K562 (cell line): Measurements from ENCODE around the gene SLC5A12. TPM values are rescaled to one million over a fixed set of nuclear protein-coding genes. Genes with fewer than 3 reads are reported as not detected.

Experiments used
- ATAC-seq: fragments of 200-7000 bp; cut with Tn5 transposase; 3 replicates; pipeline ENCODE4 v1.9.1; 2020; ENCODE audit warnings: moderate library complexity
- BruUV-seq: library from RNA; stranded (reverse); fragments of 400-500 nt; replicated peaks from 2 replicates; lab custom pipeline; 2021; lab: Mats Ljungman, UMichigan
- CTCF ChIA-PET: fragments of 300-600 bp; formaldehyde crosslinking; extraction: SDS; loops from one replicate; lab custom pipeline; 2021; ENCODE audit warnings: low intra/inter-chr PET ratio; lab: Yijun Ruan, JAX
- POLR2A ChIA-PET: fragments of 300-600, 350-650 bp; sonication (Branson Sonifier 250); formaldehyde crosslinking; extraction: SDS; loops from one replicate; lab custom pipeline; 2021; ENCODE audit warnings: antibody characterized with exemption, inconsistent platforms; lab: Yijun Ruan, JAX
- DNase-seq, 4 experiments: peaks; one replicate each; pipeline versions ENCODE4 v3.0.0 to v3.0.0-alpha.2; 2011 to 2018; ENCODE audit warnings: low spot score in 3 of 4, mixed read lengths in 3 of 4; ENCODE audit errors: extremely low read depth in 1 of 4
- FAIRE-seq: peaks from 2 replicates; lab custom pipeline; 2011; peaks lifted over from hg19 to GRCh38; lab: Jason Lieb, UNC
- H2AFZ ChIP-seq: 2 replicates; pipeline ENCODE4 v1.6.0; 2011; ENCODE audit warnings: low read depth, low read length, control low read depth, inconsistent platforms
- H3K27ac ChIP-seq: fragments of 200-600 bp; 3 replicates; pipeline ENCODE4 v1.8.0; 2011; ENCODE audit warnings: low read depth, mild to moderate bottlenecking, control low read depth, inconsistent platforms, low read length, moderate library complexity, mixed read lengths; ENCODE audit errors: extremely low read depth
- H3K27me3 ChIP-seq, 2 experiments: fragments of 300-600 bp in 1 of 2; 2 replicates in 1 of 2; 3 replicates in 1 of 2; pipeline versions ENCODE4 v1.6.0 to v1.8.0; 2011; ENCODE audit warnings: inconsistent platforms in 2 of 2, low read length in 2 of 2, mild to moderate bottlenecking in 1 of 2, mixed read lengths in 1 of 2, moderate library complexity in 1 of 2; ENCODE audit not compliant: control insufficient read depth in 2 of 2, insufficient read depth in 2 of 2
- H3K36me3 ChIP-seq: fragments of 300-600 bp; 3 replicates; pipeline ENCODE4 v1.8.0; 2011; ENCODE audit warnings: mild to moderate bottlenecking, low read length, inconsistent platforms; ENCODE audit not compliant: control insufficient read depth, insufficient read depth
- H3K4me1 ChIP-seq, 2 experiments: fragments of 200-600 bp in 1 of 2; replicated peaks in 1 of 2; 2 replicates in 1 of 2; 3 replicates in 1 of 2; pipeline versions ENCODE4 v1.5.1 to v1.8.0; 2011; ENCODE audit warnings: inconsistent platforms in 2 of 2, low read length in 2 of 2, mild to moderate bottlenecking in 1 of 2, mixed read lengths in 1 of 2, moderate library complexity in 1 of 2; ENCODE audit not compliant: control insufficient read depth in 2 of 2, insufficient read depth in 2 of 2
- H3K4me2 ChIP-seq: 2 replicates; pipeline ENCODE4 v1.6.1; 2011; ENCODE audit warnings: low read length, control low read depth, inconsistent platforms, mixed read lengths; ENCODE audit not compliant: insufficient read depth
- H3K4me3 ChIP-seq: fragments of 200-600 bp; sonication (generic), shearing (Covaris generic); 2 replicates; pipeline ENCODE4 v1.5.1; 2016; ENCODE audit warnings: control low read depth, inconsistent platforms
- H3K79me2 ChIP-seq: fragments of 200-600 bp; 3 replicates; pipeline ENCODE4 v1.8.0; 2011; ENCODE audit warnings: low read length, inconsistent platforms; ENCODE audit not compliant: control insufficient read depth, insufficient read depth
- H3K9ac ChIP-seq, 2 experiments: 2 replicates each; pipeline versions ENCODE4 v1.6.0 to v1.6.1; 2011; ENCODE audit warnings: low read depth in 2 of 2, low read length in 2 of 2, control low read depth in 1 of 2, inconsistent platforms in 1 of 2, mild to moderate bottlenecking in 1 of 2, mixed read lengths in 1 of 2; ENCODE audit not compliant: insufficient read depth in 1 of 2
- H3K9me1 ChIP-seq: one replicate; pipeline ENCODE4 v1.6.0; 2011; ENCODE audit warnings: inconsistent platforms, mild to moderate bottlenecking, low read length, moderate library complexity; ENCODE audit not compliant: control insufficient read depth, insufficient read depth
- H3K9me3 ChIP-seq: replicated peaks from 2 replicates; pipeline ENCODE4 v1.5.1; 2011; ENCODE audit warnings: low read depth, low read length, inconsistent platforms; ENCODE audit not compliant: control insufficient read depth, insufficient read depth
- H4K20me1 ChIP-seq: replicated peaks from 2 replicates; pipeline ENCODE4 v1.6.1; 2011; ENCODE audit warnings: low read length, inconsistent platforms, mixed read lengths; ENCODE audit not compliant: control insufficient read depth, insufficient read depth
- CREM ChIP-seq: IDR thresholded peaks from 2 replicates; pipeline ENCODE4 v1.6.1; 2014; ENCODE audit warnings: antibody characterized with exemption, low read depth
- HNRNPLL ChIP-seq: fragments of 200-400 bp; formaldehyde crosslinking; IDR thresholded peaks from 2 replicates; pipeline ENCODE4 v1.6.1; 2017; ENCODE audit warnings: low read length, low read depth, mild to moderate bottlenecking; ENCODE audit not compliant: poor library complexity, severe bottlenecking
- KLF10 ChIP-seq: fragments of 250-450 bp; sonication (Bioruptor Pico); IDR thresholded peaks from 2 replicates; pipeline ENCODE4 v1.6.1; 2021; ENCODE audit warnings: matching md5 sums
- RBM34 ChIP-seq: fragments of 200-400 bp; formaldehyde crosslinking; IDR thresholded peaks from 2 replicates; pipeline ENCODE4 v1.6.1; 2018; ENCODE audit warnings: low read length, borderline replicate concordance; ENCODE audit not compliant: insufficient read depth
- SIN3B ChIP-seq: fragments of 450-650 bp; IDR thresholded peaks from 2 replicates; pipeline ENCODE4 v1.6.1; 2017; ENCODE audit warnings: low read depth, mild to moderate bottlenecking, moderate library complexity
- SREBF2 ChIP-seq: sonication (generic); formaldehyde crosslinking; IDR thresholded peaks from 2 replicates; pipeline ENCODE4 v1.4.0; 2020; ENCODE audit warnings: mild to moderate bottlenecking, missing genetic modification reagents
- SRSF1 ChIP-seq: fragments of 200-400 bp; formaldehyde crosslinking; IDR thresholded peaks from 2 replicates; pipeline ENCODE4 v1.6.1; 2017; ENCODE audit warnings: mild to moderate bottlenecking, low read depth, low read length, moderate library complexity
- SRSF7 ChIP-seq: fragments of 200-400 bp; formaldehyde crosslinking; optimal IDR thresholded peaks from 2 replicates; pipeline ENCODE3; 2017; ENCODE audit warnings: mild to moderate bottlenecking, low read depth, low read length
- ZNF507 ChIP-seq: conservative IDR thresholded peaks from 2 replicates; pipeline ENCODE4 v1.6.1; 2017; ENCODE audit warnings: missing genetic modification characterization, missing compliant biosample characterization
- ZNF707 ChIP-seq: fragments of 250-450 bp; sonication (Bioruptor Pico); conservative IDR thresholded peaks from 2 replicates; pipeline ENCODE4 v1.8.0; 2022; ENCODE audit warnings: inconsistent platforms, mild to moderate bottlenecking, moderate library complexity
- WGBS: fragments of 100-300 bp; shearing (Covaris generic); methylation state at CpG from one replicate; pipeline ENCODE4 v1.1.6; 2016; ENCODE audit warnings: low coverage, mixed read lengths; ENCODE audit not compliant: insufficient coverage; ENCODE audit errors: missing lambda C conversion rate; 5-methylcytosine and 5-hydroxymethylcytosine counted together
- in situ Hi-C: fragments of 300-500 bp; cut with MboI; formaldehyde crosslinking; loops from 4 replicates; pipeline ENCODE4 v1.15.0; 2018; ENCODE audit warnings: inconsistent platforms, mixed read lengths
- intact Hi-C: fragments of 100-400 bp; cut with micrococcal nuclease; formaldehyde crosslinking; loops from 2 replicates; pipeline ENCODE4 v1.14.2; 2022
- polyA plus RNA-seq, 8 experiments: library from polyadenylated mRNA; depleted of rRNA in 4 of 8; stranded (reverse) in 5 of 8; unstranded in 3 of 8; fragments of >200 nt; fragmentation: Nextera tagmentation in 2 of 8; fragmentation: Illumina TruSeq in 1 of 8; extraction: Ambion mirVana in 2 of 8; extraction: Trizol in 1 of 8; gene quantifications; 2 replicates each; pipeline versions ENCODE4 v1.2.1 to v1.2.3, GENCODE V29; 2011 to 2014; ENCODE audit warnings: inconsistent platforms in 1 of 8, missing spikeins in 1 of 8
- total RNA-seq, 7 experiments: library from RNA; depleted of rRNA in 6 of 7; stranded (reverse); fragments of >200 nt in 6 of 7; fragmentation: Illumina TruSeq in 2 of 7; extraction: Trizol in 2 of 7; gene quantifications; 2 replicates each; pipeline versions ENCODE4 v1.2.1 to v1.2.3, GENCODE V29; 2011 to 2021; ENCODE audit warnings: low replicate concordance in 1 of 7
- TF ChIP-seq, protein P1 (sequence below): sonication (generic); formaldehyde crosslinking; IDR thresholded peaks from 2 replicates; pipeline ENCODE4 v1.8.0; 2022; ENCODE audit warnings: missing genetic modification reagents, mild to moderate bottlenecking, moderate library complexity, borderline replicate concordance

Gene SLC5A12
- total and polyA plus RNA-seq, 9 of the 15 experiments (the other 6 are each of a cell fraction or from before 2014, with no cell fraction given), result 0.03 to 0.16 (median 0.06) TPM; not detected in 5

DNA sequence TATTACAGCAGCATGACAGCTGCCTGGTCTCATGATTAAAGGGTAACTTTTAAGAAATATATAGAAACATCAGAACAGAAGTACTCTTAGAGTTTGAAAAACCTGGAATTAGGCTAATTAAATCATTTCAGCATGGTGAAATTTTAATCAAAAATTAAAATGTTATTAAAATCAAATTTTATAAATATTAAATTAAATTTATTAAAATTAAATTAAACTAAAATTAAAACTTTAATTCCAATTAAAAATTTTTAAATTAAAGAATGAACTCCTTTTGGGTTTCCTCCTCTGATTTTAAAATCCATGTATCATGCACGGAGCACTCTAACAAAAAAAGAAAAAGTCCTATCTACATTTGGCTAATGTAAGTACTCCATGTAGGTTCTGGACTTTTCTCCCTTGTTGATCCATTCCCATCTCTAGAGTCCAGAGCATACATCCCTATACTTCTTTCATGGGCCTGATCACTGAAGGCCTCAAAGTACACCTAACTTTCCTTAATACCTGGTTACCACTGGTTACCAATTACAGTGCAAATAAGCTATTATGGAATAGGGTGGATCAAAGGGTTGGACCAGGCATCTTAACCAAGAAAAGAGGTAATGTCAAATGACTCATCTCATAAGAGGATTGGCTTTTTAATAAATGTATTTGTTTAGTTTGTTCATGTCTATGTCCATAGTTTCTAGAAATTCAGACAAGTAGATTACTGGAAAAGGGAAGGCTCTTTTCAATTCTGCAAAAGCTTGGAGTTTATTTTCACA is 101.4 kb downstream of the SLC5A12 start:
- ATAC-seq, result no peak

DNA sequence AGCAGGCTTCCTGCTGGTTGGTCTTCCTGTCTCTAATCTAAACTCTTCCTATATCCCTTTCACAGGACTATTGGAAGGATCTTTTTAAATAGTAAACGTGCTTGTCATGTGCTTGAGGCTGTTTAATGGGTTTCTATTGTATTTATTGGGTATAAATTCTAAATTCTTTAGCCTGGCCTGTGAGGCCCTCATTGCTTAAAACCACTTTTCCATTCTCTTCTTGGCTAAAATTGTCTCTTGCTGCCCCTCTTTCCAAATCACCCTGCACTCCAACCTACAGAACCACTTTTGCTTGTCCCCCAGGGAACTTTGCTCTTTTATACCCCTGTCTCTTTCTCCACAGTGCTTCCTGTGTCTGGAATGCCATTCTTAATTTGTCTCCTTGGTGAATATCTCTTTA is 103.4 kb downstream of the SLC5A12 start:
- ATAC-seq, result no peak
- Histone ChIP-seq H2AFZ (no peak overlapping the region), H3K4me3 (no peak overlapping the region), H3K79me2 (no peaks in the 10 kb centered on the region), H3K9me1 (no peaks in the 10 kb centered on the region), H4K20me1 (no peaks in the 10 kb centered on the region), H3K9ac (no peak overlapping the region), H3K4me1 (no peaks in the 10 kb centered on the region), H3K4me2 (no peak overlapping the region), H3K36me3 (no peaks in the 10 kb centered on the region), H3K27ac (no peak overlapping the region), H3K9me3 (no peaks in the 10 kb centered on the region), H3K27me3 (no peaks in the 10 kb centered on the region)
- intact Hi-C loops (no loop called here), in situ Hi-C loops (no loop called here)
- TF ChIP-seq SREBF2 (CRISPR knock-in tag) (no peak), SRSF7 (no peak), RBM34 (no peak), SRSF1 (no peak), ZNF507 (no peak), ZNF707 (CRISPR knock-in tag) (no peak), HNRNPLL (no peak), SIN3B (no peak), KLF10 (no peak)
- TF ChIP-seq, protein P1, sequence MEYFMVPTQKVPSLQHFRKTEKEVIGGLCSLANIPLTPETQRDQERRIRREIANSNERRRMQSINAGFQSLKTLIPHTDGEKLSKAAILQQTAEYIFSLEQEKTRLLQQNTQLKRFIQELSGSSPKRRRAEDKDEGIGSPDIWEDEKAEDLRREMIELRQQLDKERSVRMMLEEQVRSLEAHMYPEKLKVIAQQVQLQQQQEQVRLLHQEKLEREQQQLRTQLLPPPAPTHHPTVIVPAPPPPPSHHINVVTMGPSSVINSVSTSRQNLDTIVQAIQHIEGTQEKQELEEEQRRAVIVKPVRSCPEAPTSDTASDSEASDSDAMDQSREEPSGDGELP (CRISPR knock-in tag), result no peak
- 0% methylated on average over 1 of the region's 1 CpG for WGBS
- DNase-seq, result no peak
- no TSS peak for BruUV-seq
- POLR2A ChIA-PET, result no interaction called here
- CTCF ChIA-PET, result no interaction called here
- FAIRE-seq, result no peak

More for the DNA sequence above, 101.4 kb downstream of the SLC5A12 start:
- no peaks in the 10 kb centered on the region for H4K20me1 ChIP-seq
- in situ Hi-C loops (no loop called here), intact Hi-C loops (no loop called here)
- H3K27me3 ChIP-seq, result no peaks in the 10 kb centered on the region
- no peak overlapping the region for H3K9ac ChIP-seq
- no peak for FAIRE-seq
- TF ChIP-seq CREM, result no peak
- WGBS, result 0% methylated on average over 1 of the region's 1 CpG
- no peak overlapping the region for H2AFZ ChIP-seq
- DNase-seq, result no peak
- H3K36me3 ChIP-seq, result no peaks in the 10 kb centered on the region
- H3K9me3 ChIP-seq, result no peaks in the 10 kb centered on the region
- no peak overlapping the region for H3K4me3 ChIP-seq
- no peak overlapping the region for H3K4me2 ChIP-seq
- ChIA-PET POLR2A (no interaction called here), CTCF (no interaction called here)
- H3K4me1 ChIP-seq, result no peaks in the 10 kb centered on the region
- H3K27ac ChIP-seq, result no peak overlapping the region
- no TSS peak for BruUV-seq
- no peaks in the 10 kb centered on the region for H3K9me1 ChIP-seq
- H3K79me2 ChIP-seq, result no peaks in the 10 kb centered on the region
